Panc1 (cell line): ENCODE results near the gene CCDC146.
"Not testable (repeated sequence)": the region's sequence is repeated elsewhere in the genome, so short reads cannot be mapped to it uniquely, and the experiment has no call there.

ENCODE experiments used
- CTCF ChIP-seq: fragments of 450-650 bp; IDR thresholded peaks from 2 replicates; pipeline ENCODE4 v1.5.1; 2017; ENCODE audit warnings: mild to moderate bottlenecking
- POLR2AphosphoS5 ChIP-seq: IDR thresholded peaks from 2 replicates; pipeline ENCODE4 v1.6.1; 2012; ENCODE audit warnings: mild to moderate bottlenecking, low read depth, low read length, moderate library complexity
- REST ChIP-seq, 2 experiments: IDR thresholded peaks; 2 replicates each; pipeline ENCODE4 v1.6.1; 2011 to 2012; ENCODE audit warnings: low read depth in 2 of 2, control low read depth in 1 of 2, low read length in 1 of 2, mild to moderate bottlenecking in 1 of 2, moderate library complexity in 1 of 2; ENCODE audit not compliant: insufficient read depth in 1 of 2
- SIN3A ChIP-seq: IDR thresholded peaks from 2 replicates; pipeline ENCODE4 v1.6.1; 2012; ENCODE audit warnings: low read depth, mild to moderate bottlenecking, low read length, moderate library complexity, borderline replicate concordance; ENCODE audit not compliant: insufficient read depth
- TCF7L2 ChIP-seq: IDR thresholded peaks from 2 replicates; pipeline ENCODE4 v1.6.1; 2011; ENCODE audit warnings: mild to moderate bottlenecking, low read depth, low read length, inconsistent platforms

- TF ChIP-seq CTCF; REST (IDR thresholded peaks at IDR 0.05; ENCODE audit: insufficient read depth in 1 of 2, low read depth in 2 of 2, low read length in 1 of 2); TCF7L2; POLR2AphosphoS5; SIN3A: not testable (repeated sequence)
Observed at GRCh38 chr7:77152232-77152631, 29.8 kb downstream of the CCDC146 start.
